Cerebellar nuclear complex (tissue), 1 donor: ENCODE results near the gene ZNF398.
"Not testable (repeated sequence)": the region's sequence is repeated elsewhere in the genome, so short reads cannot be mapped to it uniquely, and the experiment has no call there.

Experiments
- DNase-seq, 2 experiments: peaks; one replicate each; lab custom pipeline; 2025; lab: John Stamatoyannopoulos, UW

The ZNF398 gene

GRCh38 chr7:149147072-149147751 lies at the start of gene ZNF398:
ZNF398 (plus strand) TSS chr7:149147453; CDS start chr7:149147743, 290 bp downstream.
- DNase-seq = no peak

- DNase-seq = no peak
Measured at GRCh38 chr7:149099058-149099457, 48.2 kb upstream of the ZNF398 start.

GRCh38 chr7:149100821-149101220 lies 46.4 kb upstream of the ZNF398 start:
- DNase-seq = no peak

- no peak for DNase-seq
Measured at GRCh38 chr7:149102666-149103065, 44.6 kb upstream of the ZNF398 start.

- no peak for DNase-seq
Measured at GRCh38 chr7:149103424-149103823, 43.8 kb upstream of the ZNF398 start.

- DNase-seq = no peak
Measured at GRCh38 chr7:149104214-149104613, 43.0 kb upstream of the ZNF398 start.

GRCh38 chr7:149104749-149105148 lies 42.5 kb upstream of the ZNF398 start:
- DNase-seq = no peak

GRCh38 chr7:149109969-149110368 lies 37.3 kb upstream of the ZNF398 start:
- DNase-seq = no peak

- no peak for DNase-seq
Measured at GRCh38 chr7:149125189-149125862, 21.9 kb upstream of the ZNF398 start.

GRCh38 chr7:149125863-149126661 lies 21.2 kb upstream of the ZNF398 start, which contains the start of gene ZNF425:
ZNF425 (minus strand) TSS chr7:149126324; CDS start chr7:149126213, 111 bp downstream.
- peak; percentile 12 to 54 for DNase-seq

- no peak for DNase-seq
Measured at GRCh38 chr7:149126662-149127266, 20.5 kb upstream of the ZNF398 start.

GRCh38 chr7:149130572-149131198 lies 16.6 kb upstream of the ZNF398 start:
- DNase-seq = no peak

GRCh38 chr7:149133028-149133710 lies 14.1 kb upstream of the ZNF398 start:
- DNase-seq = no peak

GRCh38 chr7:149136118-149136517 lies 11.1 kb upstream of the ZNF398 start:
- DNase-seq = no peak

- DNase-seq = no peak
Measured at GRCh38 chr7:149140831-149141230, 6.4 kb upstream of the ZNF398 start.

- no peak for DNase-seq
Measured at GRCh38 chr7:149141893-149142292, 5.4 kb upstream of the ZNF398 start.

- DNase-seq = not testable (repeated sequence)
Measured at GRCh38 chr7:149144436-149144922, 2.8 kb upstream of the ZNF398 start.

- no peak for DNase-seq
Measured at GRCh38 chr7:149145031-149145845, 2.0 kb upstream of the ZNF398 start.

GRCh38 chr7:149147752-149148653 lies 750 bp downstream of the ZNF398 start:
- DNase-seq = no peak
